ENCODE results near the gene MARCHF6. TPM values are rescaled to one million over a fixed set of nuclear protein-coding genes. Genes with fewer than 3 reads are reported as not detected.
"Not testable (repeated sequence)": the region's sequence is repeated elsewhere in the genome, so short reads cannot be mapped to it uniquely, and the experiment has no call there.

Gene MARCHF6
- total and polyA plus RNA-seq, 10 donors, result 62.0 to 168 (median 112) TPM

- Histone ChIP-seq H3K27me3 (replicated peaks in 1 of 7) (no peaks in the 10 kb centered on the region), H3K4me1 (peaks cover 7 to 71% (median 44%) of the 10 kb centered on the region in 6 donors), H3K36me3 (peaks cover 0 to 50% (median 16%) of the 10 kb centered on the region in 6 donors), H3K27ac (no peak overlapping the region), H3K9me3 (no peaks in the 10 kb centered on the region), H3K4me3 (no peak overlapping the region)
- 57 to 87% (median 78%) methylated on average over 5 of the region's 5 CpGs for WGBS, 5 donors
- intact Hi-C loops (cut with DNase I; ENCODE audit: low total_unique reads), result no loop called here
- no peak for DNase-seq
- no peak for TF ChIP-seq POLR2A (IDR thresholded peaks at IDR 0.05)
Observed at GRCh38 chr5:10377081-10377480, 23.6 kb downstream of the MARCHF6 start.

- DNase-seq, result no peak
- no peak for TF ChIP-seq POLR2A (IDR thresholded peaks at IDR 0.05)
- TF ChIP-seq CTCF (IDR thresholded peaks at IDR 0.05 in 8 of 11, conservative IDR thresholded peaks at IDR 0.05 in 3 of 11), result no peak
- no peak for TF ChIP-seq POLR2AphosphoS5 (IDR thresholded peaks at IDR 0.05)
- Histone ChIP-seq H3K36me3 (peaks cover 0 to 85% (median 31%) of the 10 kb centered on the region in 6 donors), H3K27ac (no peak overlapping the region), H3K9me3 (no peaks in the 10 kb centered on the region), H3K4me3 (no peak overlapping the region), H3K4me1 (peaks cover 0 to 31% (median 13%) of the 10 kb centered on the region in 6 donors), H3K27me3 (replicated peaks in 1 of 7) (no peaks in the 10 kb centered on the region)
- 89 to 94% (median 94%) methylated on average over 4 of the region's 4 CpGs for WGBS, 5 donors
- intact Hi-C loops (cut with DNase I; ENCODE audit: low total_unique reads), result no loop called here
Observed at GRCh38 chr5:10381803-10382202, 28.3 kb downstream of the MARCHF6 start.

GRCh38 chr5:10384483-10384882, 31.0 kb downstream of the MARCHF6 start:
- H3K4me1 ChIP-seq, result peaks cover 0 to 10% (median 0%) of the 10 kb centered on the region in 6 donors
- peaks cover 0 to 99% (median 43%) of the 10 kb centered on the region in 6 donors for H3K36me3 ChIP-seq
- no peak for DNase-seq
- H3K27ac ChIP-seq, result no peak overlapping the region
- H3K9me3 ChIP-seq, result no peaks in the 10 kb centered on the region
- WGBS, 5 donors, result 89 to 97% (median 96%) methylated on average over 3 of the region's 3 CpGs
- TF ChIP-seq POLR2AphosphoS5 (IDR thresholded peaks at IDR 0.05) (no peak), POLR2A (IDR thresholded peaks at IDR 0.05) (no peak), CTCF (IDR thresholded peaks at IDR 0.05 in 8 of 11, conservative IDR thresholded peaks at IDR 0.05 in 3 of 11) (no peak)
- intact Hi-C loops (cut with DNase I; ENCODE audit: low total_unique reads), result no loop called here
- no peaks in the 10 kb centered on the region for H3K27me3 ChIP-seq (replicated peaks in 1 of 7)
- no peak overlapping the region for H3K4me3 ChIP-seq

- H3K4me3 ChIP-seq, result no peak overlapping the region
- no peaks in the 10 kb centered on the region for H3K27me3 ChIP-seq (replicated peaks in 1 of 7)
- WGBS, 5 donors, result 73 to 90% (median 80%) methylated on average over 4 of the region's 4 CpGs
- no peak overlapping the region for H3K27ac ChIP-seq
- TF ChIP-seq POLR2A (IDR thresholded peaks at IDR 0.05) (no peak), POLR2AphosphoS5 (IDR thresholded peaks at IDR 0.05) (no peak), CTCF (IDR thresholded peaks at IDR 0.05 in 8 of 11, conservative IDR thresholded peaks at IDR 0.05 in 3 of 11) (no peak)
- no peak for DNase-seq
- intact Hi-C loops (cut with DNase I; ENCODE audit: low total_unique reads), result no loop called here
- no peaks in the 10 kb centered on the region for H3K4me1 ChIP-seq
- H3K36me3 ChIP-seq, result peaks cover 0 to 100% (median 57%) of the 10 kb centered on the region in 6 donors
- H3K9me3 ChIP-seq, result no peaks in the 10 kb centered on the region
Observed at GRCh38 chr5:10387690-10388089, 34.2 kb downstream of the MARCHF6 start.

- no peak overlapping the region for H3K27ac ChIP-seq
- DNase-seq, result no peak
- H3K9me3 ChIP-seq, result no peaks in the 10 kb centered on the region
- H3K27me3 ChIP-seq (replicated peaks in 1 of 7), result no peaks in the 10 kb centered on the region
- WGBS, 5 donors, result 98 to 100% (median 100%) methylated on average over 1 of the region's 1 CpG
- H3K4me1 ChIP-seq, result no peaks in the 10 kb centered on the region
- peaks cover 0 to 100% (median 76%) of the 10 kb centered on the region in 6 donors for H3K36me3 ChIP-seq
- H3K4me3 ChIP-seq, result no peak overlapping the region
- intact Hi-C loops (cut with DNase I; ENCODE audit: low total_unique reads), result no loop called here
- TF ChIP-seq CTCF (IDR thresholded peaks at IDR 0.05 in 8 of 11, conservative IDR thresholded peaks at IDR 0.05 in 3 of 11) (no peak), POLR2AphosphoS5 (IDR thresholded peaks at IDR 0.05) (no peak), POLR2A (IDR thresholded peaks at IDR 0.05) (no peak)
Observed at GRCh38 chr5:10391130-10391529, 37.6 kb downstream of the MARCHF6 start.

- H3K4me3 ChIP-seq; H3K27ac ChIP-seq; intact Hi-C loops (cut with DNase I; ENCODE audit: low total_unique reads); H3K27me3 ChIP-seq (replicated peaks in 1 of 7); H3K4me1 ChIP-seq; H3K9me3 ChIP-seq; DNase-seq: not testable (repeated sequence)
- 84 to 91% (median 89%) methylated on average over 6 of the region's 6 CpGs for WGBS, 5 donors
- H3K36me3 ChIP-seq, result peaks cover 0 to 100% (median 75%) of the 10 kb centered on the region in 6 donors
Observed at GRCh38 chr5:10392567-10393328, 39.3 kb downstream of the MARCHF6 start.
